Testis (tissue), 3 donors: ENCODE data around the gene OR52M1. TPM values are rescaled to one million over a fixed set of nuclear protein-coding genes. Genes with fewer than 3 reads are reported as not detected.

Source experiments
- DNase-seq: peaks from one replicate; pipeline ENCODE4 v3.0.0-alpha.2; 2019
- H3K27ac ChIP-seq, 2 donors: fragments of 200-600 bp; sonication (generic); one replicate each; pipeline ENCODE4 v1.5.1; 2019
- H3K27me3 ChIP-seq: fragments of 200-600 bp; sonication (generic); one replicate; pipeline ENCODE4 v1.5.1; 2019
- H3K36me3 ChIP-seq: fragments of 200-600 bp; sonication (generic); one replicate; pipeline ENCODE4 v1.5.1; 2017; ENCODE audit warnings: low read depth; ENCODE audit errors: missing control alignments
- H3K4me1 ChIP-seq: fragments of 200-600 bp; sonication (generic); one replicate; pipeline ENCODE4 v1.5.1; 2019
- H3K4me3 ChIP-seq, 2 donors: fragments of 200-600 bp; sonication (generic); one replicate each; pipeline ENCODE4 v1.5.1; 2017 to 2019
- H3K9me3 ChIP-seq: fragments of 200-600 bp; sonication (generic); one replicate; pipeline ENCODE4 v1.5.1; 2017
- CTCF ChIP-seq, 3 experiments: fragments of 450-650 bp in 2 of 3; fragments of 200-600 bp in 1 of 3; sonication (generic) in 1 of 3; IDR thresholded peaks; one replicate each; pipeline ENCODE4 v1.5.1; 2016 to 2019; ENCODE audit warnings: antibody characterized with exemption in 3 of 3, mild to moderate bottlenecking in 2 of 3, moderate library complexity in 1 of 3
- POLR2A ChIP-seq: fragments of 450-650 bp; IDR thresholded peaks from one replicate; pipeline ENCODE4 v1.6.1; 2017; ENCODE audit warnings: antibody characterized with exemption, mild to moderate bottlenecking, moderate library complexity
- WGBS, 2 donors: methylation state at CpG; one replicate each; pipeline ENCODE4 v1.1.5; 2018; 5-methylcytosine and 5-hydroxymethylcytosine counted together
- intact Hi-C: fragments of 100-400 bp; cut with DNase I; formaldehyde crosslinking; loops from one replicate; pipeline ENCODE4 v1.15.1; 2023; ENCODE audit warnings: low total_unique reads
- polyA plus RNA-seq: library from polyadenylated mRNA; stranded (reverse); fragments of 350-450 nt; fragmentation: Illumina TruSeq; extraction: RNeasy Lipid Tissue Mini Kit (QIAGEN cat#74804); gene quantifications from one replicate; pipeline ENCODE4 v1.2.3, GENCODE V29; 2014; ENCODE audit warnings: low read depth, low replicate concordance; ENCODE audit not compliant: insufficient read depth
- total RNA-seq, 2 donors: library from RNA; depleted of rRNA; stranded (reverse); fragments of >200 nt; gene quantifications; one replicate each; pipeline ENCODE4 v1.2.3, GENCODE V29; 2016

OR52M1 gene
- total and polyA plus RNA-seq, 3 donors from 2014 or later = not detected

GRCh38 chr11:4559527-4560440 lies 14.8 kb downstream of the OR52M1 start:
- Histone ChIP-seq H3K4me3 (no peak overlapping the region), H3K9me3 (no peaks in the 10 kb centered on the region)
- WGBS, 2 donors = 70 to 75% methylated on average over 6 to 8 of the region's 8 CpGs

GRCh38 chr11:4560467-4560866 lies 15.5 kb downstream of the OR52M1 start:
- no peak for TF ChIP-seq POLR2A
- 95 to 97% methylated on average over 1 of the region's 1 CpG for WGBS, 2 donors
- no peaks in the 10 kb centered on the region for H3K9me3 ChIP-seq
- H3K4me3 ChIP-seq = no peak overlapping the region
- intact Hi-C loops = no loop called here
- DNase-seq = no peak
- H3K27ac ChIP-seq = no peak overlapping the region
- no peaks in the 10 kb centered on the region for H3K4me1 ChIP-seq
- no peaks in the 10 kb centered on the region for H3K36me3 ChIP-seq
- H3K27me3 ChIP-seq = no peaks in the 10 kb centered on the region

More at GRCh38 chr11:4559527-4560440, 14.8 kb downstream of the OR52M1 start:
- Histone ChIP-seq H3K27ac (no peak overlapping the region), H3K27me3 (no peaks in the 10 kb centered on the region), H3K36me3 (no peaks in the 10 kb centered on the region), H3K4me1 (no peaks in the 10 kb centered on the region)
- DNase-seq = no peak
- TF ChIP-seq CTCF (IDR thresholded peaks at IDR 0.05) = no peak
- TF ChIP-seq POLR2A = no peak
- intact Hi-C loops = no loop called here

GRCh38 chr11:4565371-4565770 lies 20.4 kb downstream of the OR52M1 start:
- H3K36me3 ChIP-seq = no peaks in the 10 kb centered on the region
- no peak for TF ChIP-seq POLR2A
- TF ChIP-seq CTCF (IDR thresholded peaks at IDR 0.05) = no peak
- no peaks in the 10 kb centered on the region for H3K9me3 ChIP-seq
- H3K27ac ChIP-seq = no peak overlapping the region
- DNase-seq = no peak
- no peak overlapping the region for H3K4me3 ChIP-seq
- intact Hi-C loops = no loop called here
- WGBS, 2 donors = 92% methylated on average over 3 of the region's 3 CpGs
- no peaks in the 10 kb centered on the region for H3K27me3 ChIP-seq
- H3K4me1 ChIP-seq = no peaks in the 10 kb centered on the region

GRCh38 chr11:4569075-4569474 lies 24.1 kb downstream of the OR52M1 start:
- no peak overlapping the region for H3K4me3 ChIP-seq
- H3K27me3 ChIP-seq = no peaks in the 10 kb centered on the region
- no peaks in the 10 kb centered on the region for H3K4me1 ChIP-seq
- no peak overlapping the region for H3K27ac ChIP-seq
- no peak for DNase-seq
- TF ChIP-seq CTCF (IDR thresholded peaks at IDR 0.05) = no peak
- TF ChIP-seq POLR2A = no peak
- no peaks in the 10 kb centered on the region for H3K9me3 ChIP-seq
- H3K36me3 ChIP-seq = no peaks in the 10 kb centered on the region
- intact Hi-C loops = no loop called here
- WGBS, 2 donors = 85 to 91% methylated on average over 18 of the region's 18 CpGs

- Histone ChIP-seq H3K27me3 (no peaks in the 10 kb centered on the region), H3K4me3 (no peak overlapping the region), H3K4me1 (no peaks in the 10 kb centered on the region), H3K36me3 (no peaks in the 10 kb centered on the region), H3K27ac (no peak overlapping the region), H3K9me3 (no peaks in the 10 kb centered on the region)
- DNase-seq = no peak
- 54 to 55% methylated on average over 3 of the region's 3 CpGs for WGBS, 2 donors
- TF ChIP-seq POLR2A = no peak
- no peak for TF ChIP-seq CTCF (IDR thresholded peaks at IDR 0.05)
- intact Hi-C loops = no loop called here
Observed at GRCh38 chr11:4576880-4577279, 31.9 kb downstream of the OR52M1 start.
